Gastroesophageal sphincter (tissue), 3 donors: ENCODE data around the gene CD248.
"Not testable (repeated sequence)": the region's sequence is repeated elsewhere in the genome, so short reads cannot be mapped to it uniquely, and the experiment has no call there.

Source experiments
- CTCF ChIP-seq, 4 experiments: fragments of 200-600 bp in 2 of 4; fragments of 450-650 bp in 2 of 4; sonication (generic) in 1 of 4; IDR thresholded peaks; one replicate each; pipeline ENCODE4 v1.5.1; 2017 to 2019; ENCODE audit warnings: antibody characterized with exemption in 4 of 4, mild to moderate bottlenecking in 2 of 4, moderate library complexity in 2 of 4
- POLR2A ChIP-seq, 2 donors: fragments of 450-650 bp; IDR thresholded peaks; one replicate each; pipeline ENCODE4 v1.6.1; 2017; ENCODE audit warnings: antibody characterized with exemption in 2 of 2, mild to moderate bottlenecking in 2 of 2, moderate library complexity in 1 of 2

- TF ChIP-seq POLR2A, CTCF (IDR thresholded peaks at IDR 0.05): not testable (repeated sequence)
Measured at GRCh38 chr11:66276619-66277018, 40.2 kb downstream of the CD248 start.
